OCI-M2 (cell line): ENCODE results near the gene HYI.
"Not testable (repeated sequence)": the region's sequence is repeated elsewhere in the genome, so short reads cannot be mapped to it uniquely, and the experiment has no call there.

Experiments used
- DNase-seq: peaks from one replicate; lab custom pipeline; 2025; ENCODE audit not compliant: unreplicated experiment; lab: John Stamatoyannopoulos, UW

Gene HYI

DNA sequence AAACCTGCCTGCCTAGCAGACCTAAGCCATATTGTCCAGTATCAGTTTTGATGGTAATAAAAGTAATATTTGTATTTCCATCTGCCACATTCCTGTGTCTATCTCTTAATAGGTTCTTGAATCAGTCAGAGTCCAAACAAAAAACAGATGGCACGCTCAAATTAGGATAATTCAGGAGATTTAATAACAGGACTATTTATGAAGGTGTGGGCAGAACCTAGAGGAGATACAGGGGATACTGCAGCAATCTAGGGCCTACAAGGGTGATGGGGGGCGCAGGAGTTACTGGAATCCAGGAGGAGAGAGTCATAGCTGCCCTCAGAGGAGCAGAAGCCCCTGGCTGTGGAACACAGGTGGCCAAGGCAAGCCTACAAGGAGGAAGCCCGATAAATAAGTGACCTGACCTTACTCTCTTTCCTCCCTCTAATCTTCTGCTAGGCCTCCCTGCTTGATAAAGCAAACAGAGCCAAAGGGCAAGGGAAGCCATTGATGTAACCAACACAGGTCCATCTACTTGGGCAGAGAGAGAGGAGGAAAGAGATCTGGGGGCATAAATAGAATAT is 11.9 kb upstream of the HYI start:
- no peak for DNase-seq

DNA sequence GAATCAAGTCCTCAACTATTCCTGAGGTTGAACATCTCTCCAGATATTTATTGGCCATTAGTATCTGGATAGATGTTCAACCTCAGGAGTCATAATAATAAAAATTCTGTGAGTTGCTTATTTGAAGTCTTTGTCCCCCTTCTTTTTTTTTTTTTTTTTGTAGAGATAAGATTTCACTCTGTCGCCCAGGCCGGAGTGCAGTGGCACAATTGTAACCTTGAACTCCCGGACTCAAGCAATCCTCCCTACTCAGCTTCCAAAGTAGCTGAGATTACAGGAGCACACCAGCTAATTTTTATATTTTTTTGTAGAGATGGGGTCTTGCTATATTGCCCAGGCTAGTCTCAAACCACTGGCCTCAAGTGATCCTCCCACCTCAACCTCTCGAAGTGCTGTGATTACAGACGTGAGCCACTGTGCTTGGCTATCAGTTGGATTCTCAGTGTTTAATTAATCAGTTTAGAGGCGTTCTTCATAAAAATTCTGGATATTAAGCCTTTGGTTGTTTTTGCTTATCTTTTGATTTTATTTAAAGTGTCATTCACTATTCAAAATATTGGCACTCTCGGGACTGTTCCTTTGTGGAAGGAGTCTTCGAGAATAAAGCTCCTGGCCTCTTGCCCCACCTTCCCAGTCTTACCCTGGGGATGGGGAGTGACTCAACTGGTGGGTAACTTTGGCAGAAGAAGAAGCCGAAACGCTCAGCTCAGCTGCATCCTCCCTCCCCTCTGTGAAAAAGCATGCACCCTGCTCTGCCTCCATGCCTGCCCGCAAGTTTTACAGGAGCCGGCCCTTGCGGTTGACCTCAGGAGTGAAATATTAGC is 11.2 kb upstream of the HYI start:
- no peak for DNase-seq

DNA sequence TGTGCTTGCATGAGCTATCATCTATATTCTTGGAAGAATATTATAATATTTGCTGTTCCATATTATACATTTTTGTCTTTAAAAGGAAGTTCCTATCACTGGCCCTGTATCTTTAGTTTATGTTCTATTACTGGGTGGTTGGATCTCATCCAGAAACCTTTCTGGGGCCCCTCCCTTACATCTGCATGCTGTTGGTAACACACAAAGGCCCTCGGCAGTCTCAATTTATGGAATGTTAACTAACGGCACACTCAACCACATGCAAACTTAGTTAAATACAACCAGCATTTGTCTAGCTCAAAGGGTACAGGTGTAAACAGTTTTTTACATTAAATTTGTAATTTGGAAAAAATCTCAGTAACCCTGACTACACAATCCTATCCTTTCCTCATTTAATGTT is 9.7 kb upstream of the HYI start:
- no peak for DNase-seq

DNA sequence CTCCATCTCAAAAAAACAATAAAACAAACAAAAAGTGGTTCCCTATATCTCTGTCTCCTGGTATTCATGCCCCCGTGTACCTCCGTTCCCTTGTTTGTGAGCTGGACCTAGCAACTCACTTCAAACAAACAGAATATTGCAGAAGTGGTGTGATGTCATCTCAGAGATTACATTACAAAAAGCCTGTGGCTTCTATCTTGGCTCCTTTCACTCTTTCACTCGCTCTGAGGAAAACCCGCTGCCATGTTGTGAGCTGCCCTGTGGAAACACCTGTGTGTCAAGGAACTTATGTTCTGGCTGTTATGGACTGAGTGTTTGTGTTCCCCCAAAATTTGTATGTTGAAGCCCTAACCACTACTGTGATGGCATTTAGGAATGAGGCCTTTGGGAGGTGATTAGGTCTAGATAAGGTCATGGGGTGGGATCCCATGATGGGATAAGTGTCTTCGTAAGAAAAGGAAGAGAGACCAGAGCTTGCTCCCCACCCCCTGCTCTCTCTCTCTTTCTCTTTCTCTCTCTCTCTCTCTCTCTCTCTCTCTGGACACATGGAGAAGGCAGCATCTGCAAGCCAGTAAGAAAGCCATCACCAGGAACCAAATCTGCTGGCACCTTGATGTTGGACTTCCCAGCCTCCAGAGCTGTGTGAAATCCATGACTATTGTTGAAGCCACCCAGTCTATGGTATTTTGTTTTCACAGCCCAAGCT is 7.4 kb upstream of the HYI start:
- DNase-seq = no peak

DNA sequence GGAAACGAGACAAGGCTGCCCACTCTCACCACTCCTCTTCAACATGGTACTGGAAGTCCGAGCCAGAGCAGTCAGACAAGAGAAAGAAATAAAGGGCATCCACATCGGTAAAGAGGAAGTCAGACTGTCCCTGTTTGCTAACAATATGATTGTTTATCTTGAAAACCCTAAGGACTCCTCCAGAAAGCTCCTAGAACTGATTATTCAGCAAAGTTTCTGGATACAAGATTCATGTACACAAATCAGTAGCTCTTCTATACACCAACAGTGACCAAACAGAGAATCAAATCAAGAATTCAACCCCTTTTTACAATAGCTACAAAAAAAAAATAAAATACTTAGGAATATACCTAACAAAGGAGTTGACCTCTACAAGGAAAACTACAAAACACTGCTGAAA is 4.6 kb upstream of the HYI start:
- not testable (repeated sequence) for DNase-seq

DNA sequence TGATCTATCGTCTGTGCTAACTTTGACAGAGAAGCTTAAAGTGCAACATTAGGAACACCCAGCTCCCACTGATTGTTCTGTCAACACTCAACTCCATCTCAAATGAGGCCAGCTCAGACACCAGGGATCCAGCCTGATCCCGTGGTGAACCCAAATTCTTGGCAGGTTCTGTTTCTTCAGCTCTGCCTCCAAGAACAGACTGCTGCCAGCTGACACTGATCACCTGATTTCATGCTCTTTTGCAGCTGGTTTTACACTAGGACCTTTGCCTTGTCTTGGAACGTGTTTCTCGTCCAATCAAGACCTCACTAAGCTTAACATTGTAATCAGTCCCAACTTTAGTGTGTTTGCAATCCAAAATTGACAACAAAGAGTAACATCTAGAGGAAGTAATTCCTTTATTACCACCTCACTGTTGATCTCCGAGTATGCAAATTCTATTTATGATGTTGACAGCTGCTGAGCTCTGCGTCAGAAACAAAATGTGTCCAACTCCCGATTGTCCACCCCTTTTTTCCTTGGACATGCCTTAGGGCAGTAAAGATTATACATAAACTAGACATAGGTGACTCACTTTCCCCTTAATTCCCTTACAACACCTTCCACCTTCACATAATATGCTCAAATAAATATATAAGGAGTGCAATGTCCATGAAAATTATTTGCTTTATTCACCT is 1.6 kb upstream of the HYI start:
- no peak for DNase-seq

DNA sequence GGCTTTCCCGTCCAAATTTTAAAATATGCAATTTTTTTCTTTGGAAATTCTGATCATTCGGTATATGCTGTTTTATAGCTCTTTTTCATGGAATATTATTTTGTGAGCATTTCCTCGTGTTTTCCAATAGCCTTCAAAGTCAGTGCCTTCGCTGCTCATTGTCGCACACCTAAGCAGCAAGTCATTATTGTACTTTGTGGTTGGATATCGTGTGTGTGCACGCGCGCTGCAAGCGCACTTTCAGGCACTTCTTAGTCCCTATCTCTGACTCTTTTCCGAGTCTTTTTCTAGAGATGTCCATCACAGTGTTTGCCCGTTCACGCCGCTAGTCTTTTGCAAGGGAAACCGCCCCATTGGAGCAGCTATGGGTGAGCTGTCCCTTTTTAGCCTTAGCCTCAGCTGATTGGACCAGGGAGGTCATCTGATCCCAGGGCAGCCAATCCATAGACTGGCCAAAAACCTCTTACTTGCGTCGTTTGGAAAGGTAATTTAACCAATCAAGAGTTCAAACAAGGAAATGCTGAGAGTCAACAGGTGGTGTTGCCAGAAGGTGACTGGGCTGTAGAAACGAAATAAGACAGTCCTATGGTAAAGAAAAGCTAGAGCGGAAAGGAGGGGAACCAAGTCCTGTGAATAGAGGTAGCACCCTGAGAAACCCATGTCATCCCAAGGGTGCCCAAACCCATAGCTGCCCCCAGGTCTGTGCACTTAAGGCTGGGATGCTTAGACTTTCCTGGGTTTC is 710 bp upstream of the HYI start:
- peak; percentile 42 for DNase-seq

DNA sequence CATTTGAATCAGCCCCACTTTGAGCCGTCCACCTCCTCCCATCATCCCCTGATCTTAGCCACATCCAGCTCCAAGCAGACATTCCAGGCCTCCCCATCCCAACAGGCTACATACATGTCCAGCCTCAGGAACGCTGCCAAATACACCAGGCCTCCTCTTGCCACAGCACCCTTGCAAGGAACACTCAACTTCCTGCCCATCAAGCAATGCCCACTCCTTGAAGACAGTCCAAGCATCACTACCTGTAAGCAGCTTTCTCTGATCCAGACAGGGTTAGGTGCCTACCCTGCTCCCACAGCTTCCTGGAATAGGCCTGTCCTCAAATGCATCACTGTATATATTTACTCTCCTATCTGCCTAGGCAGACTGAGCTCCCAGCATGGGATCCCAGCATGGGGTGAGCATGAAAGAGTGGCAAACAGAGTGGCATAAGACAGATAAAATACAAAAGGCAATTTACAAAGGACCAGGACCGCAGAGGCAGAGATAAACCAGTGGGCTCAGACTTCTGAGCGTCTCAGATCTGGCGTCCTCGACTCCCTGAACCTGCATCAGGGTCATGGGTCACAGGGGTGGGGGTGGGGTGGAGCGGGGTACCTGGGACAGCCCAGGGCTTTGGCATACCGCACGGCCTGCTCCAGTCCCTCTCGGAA is 816 bp downstream of the HYI start:
- DNase-seq = no peak

DNA sequence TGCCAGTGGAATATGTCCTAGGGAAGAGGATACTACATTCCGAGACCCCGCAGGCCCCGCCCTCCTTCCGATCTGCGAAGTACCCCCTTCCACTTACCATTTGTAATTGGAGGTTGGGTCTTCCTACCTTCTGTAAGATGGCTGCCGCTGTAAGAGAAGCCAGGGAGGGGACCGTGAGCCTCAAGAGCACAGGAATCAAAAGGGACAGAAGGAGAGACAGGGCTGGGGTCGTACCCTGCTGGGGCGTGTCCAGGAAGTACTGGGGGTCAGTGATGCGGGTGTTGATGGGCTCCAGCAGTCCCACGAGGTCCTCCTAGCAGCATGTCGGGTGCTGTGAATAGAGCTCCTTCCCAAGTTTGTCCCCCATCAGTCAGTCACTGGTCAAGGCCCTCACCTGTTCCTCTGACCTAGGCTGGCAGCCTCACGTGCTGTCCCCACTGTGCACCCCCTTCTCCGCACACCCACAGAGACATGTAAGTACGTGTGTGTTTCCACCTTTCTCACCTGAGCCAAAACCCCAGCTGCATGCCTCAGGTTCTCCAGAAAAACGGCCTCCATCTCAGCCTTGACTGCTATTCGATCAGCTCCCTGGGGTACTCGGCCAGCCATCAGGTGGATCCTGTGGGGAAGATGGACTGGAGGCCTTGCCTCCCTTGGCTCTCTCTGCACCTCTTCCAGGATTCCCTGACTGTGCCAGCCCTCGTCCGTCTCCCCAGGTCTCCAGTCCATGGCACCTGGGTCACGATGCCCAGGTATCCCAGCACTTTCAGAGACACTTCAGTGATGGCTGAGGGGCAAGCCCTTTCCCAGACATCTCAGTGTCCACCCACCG is 1.8 kb downstream of the HYI start:
- DNase-seq = no peak

DNA sequence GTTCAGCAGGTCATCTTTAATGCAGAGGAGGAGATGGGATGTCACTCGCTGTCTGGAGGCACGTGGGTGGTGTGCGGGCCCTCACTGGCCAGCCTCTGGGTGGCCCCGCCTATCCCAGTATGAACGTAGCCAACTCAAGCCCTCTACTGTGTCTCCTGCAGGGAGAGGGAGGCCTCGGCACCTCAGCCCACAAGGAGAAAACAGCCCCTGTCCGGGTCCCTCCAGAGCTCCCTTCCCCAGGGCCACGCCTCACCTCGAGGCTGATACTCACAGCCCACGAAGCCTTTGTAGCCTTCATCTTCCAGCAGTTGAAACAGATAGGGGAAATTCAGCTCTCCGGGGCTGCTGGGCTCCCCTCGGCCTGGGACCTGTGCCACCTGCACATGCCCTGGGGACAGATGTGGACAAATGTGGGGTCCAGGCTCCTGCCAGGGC is 2.6 kb downstream of the HYI start:
- DNase-seq = no peak

DNA sequence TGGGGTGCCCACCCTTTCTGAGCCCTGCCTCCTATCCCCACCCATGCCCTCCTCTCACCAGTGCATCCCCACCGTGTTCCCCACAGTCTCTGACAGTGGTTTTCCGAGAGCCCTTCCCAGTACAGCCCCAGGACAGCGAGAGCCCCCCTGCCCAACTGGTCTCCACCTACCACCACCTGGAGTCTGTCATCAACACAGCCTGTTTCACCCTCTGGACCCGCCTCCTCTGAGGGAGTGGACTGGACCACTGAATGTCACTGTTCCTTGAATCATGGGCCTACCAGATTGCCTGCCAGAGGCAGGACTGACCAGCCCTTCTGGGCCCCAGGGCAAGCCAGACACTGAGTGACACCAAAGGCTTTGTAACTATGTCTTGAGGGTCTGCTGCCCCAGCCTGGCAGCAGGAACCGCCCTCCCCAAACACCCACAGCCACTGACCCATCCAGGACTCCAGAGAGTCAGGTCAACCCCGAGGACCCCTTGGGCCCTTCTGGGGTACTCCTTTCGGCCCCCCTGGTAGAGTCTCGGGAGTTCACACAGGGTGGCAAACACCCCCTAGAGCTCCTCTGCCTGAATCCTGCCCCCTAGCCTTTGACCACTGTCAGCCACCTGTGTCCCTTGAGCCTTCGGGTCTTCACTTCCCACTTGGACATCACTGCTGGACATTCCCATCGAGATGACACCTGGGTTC is 3.3 kb downstream of the HYI start:
- no peak for DNase-seq

DNA sequence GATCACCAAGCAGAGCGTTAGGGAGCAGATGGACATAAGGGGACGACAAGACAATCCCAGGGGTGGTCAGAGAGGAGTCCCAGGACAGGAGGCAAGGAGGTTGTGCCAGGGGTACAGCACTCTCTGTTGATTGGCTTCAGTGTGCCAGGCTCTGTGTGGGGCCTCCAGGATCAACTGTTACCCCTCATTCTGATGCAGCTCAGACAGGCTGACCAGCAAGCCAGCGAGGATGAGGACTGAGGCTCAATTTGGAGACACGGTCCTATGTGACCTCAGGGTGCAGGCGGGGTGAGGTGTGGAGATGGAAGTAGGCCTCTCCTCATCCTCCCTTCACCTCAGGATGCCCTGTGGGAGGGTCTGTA is 4.0 kb downstream of the HYI start:
- DNase-seq = no peak

DNA sequence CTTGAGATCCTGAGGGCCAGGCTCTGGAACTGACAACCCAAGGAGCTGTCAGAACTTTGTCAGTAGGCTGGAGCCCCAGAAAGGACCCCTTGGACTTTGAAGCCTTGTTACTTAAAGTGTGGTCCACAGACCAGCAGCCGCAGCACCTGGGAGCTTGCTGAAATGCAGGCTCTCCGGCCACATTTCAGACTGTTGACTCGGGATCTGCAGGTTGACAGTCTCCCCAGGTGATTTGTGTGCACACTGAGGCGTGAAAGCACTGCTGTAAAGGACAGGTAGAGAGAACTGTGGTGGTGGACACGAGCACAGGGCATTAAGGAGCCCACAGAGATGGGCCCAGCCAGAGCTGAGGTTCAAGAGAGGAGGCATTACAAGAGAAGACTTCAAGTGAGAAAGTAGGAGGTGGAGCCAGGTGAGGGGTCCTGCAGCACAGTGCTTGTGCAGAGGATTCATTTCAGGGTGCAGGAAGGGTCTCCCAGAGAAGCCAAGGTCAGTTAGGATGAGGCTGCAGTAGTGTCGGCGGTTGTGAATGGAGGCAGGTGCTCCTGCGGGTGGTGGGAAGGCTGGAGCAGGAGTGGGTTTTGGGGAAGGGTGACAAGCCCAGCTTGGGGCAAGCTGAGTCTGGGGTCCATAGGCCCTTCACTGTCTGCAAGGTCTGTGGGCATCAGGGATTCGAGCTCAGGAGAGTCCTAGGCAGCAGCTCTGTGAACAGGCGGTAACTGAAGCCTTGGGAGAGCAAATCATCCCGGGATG is 4.6 kb downstream of the HYI start:
- no peak for DNase-seq

DNA sequence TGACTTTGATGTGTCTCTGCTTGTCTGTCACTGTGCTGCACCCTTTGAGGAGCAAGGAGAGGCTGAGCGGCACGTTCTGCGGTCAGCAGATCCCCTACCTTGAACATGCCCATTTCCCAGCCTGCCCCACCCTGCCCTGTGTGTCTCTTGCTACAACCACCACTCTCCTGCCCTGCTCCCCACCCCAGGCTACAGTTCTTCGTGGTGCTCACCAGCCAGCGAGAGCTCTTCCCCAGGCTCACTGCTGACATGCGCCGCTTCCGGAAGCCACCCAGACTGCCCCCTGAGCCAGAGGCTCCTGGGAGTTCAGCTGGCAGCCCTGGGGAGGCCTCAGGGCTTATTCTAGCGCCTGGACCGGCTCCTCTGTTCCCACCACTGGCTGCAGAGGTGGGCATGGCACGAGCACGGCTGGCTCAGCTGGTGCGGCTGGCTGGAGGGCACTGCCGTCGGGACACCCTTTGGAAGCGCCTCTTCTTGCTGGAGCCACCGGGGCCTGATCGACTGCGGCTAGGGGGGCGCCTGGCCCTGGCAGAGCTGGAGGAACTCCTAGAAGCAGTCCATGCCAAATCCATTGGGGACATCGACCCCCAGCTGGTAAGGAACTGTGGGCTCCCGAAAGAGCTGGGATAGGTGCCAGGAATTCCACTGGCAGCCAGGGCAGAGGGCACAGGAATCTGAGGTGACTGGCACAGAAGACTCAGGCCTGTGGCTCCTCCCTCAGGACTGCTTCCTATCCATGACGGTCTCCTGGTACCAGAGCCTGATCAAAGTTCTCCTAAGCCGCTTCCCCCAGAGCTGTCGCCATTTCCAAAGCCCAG is 5.6 kb downstream of the HYI start:
- no peak for DNase-seq

DNA sequence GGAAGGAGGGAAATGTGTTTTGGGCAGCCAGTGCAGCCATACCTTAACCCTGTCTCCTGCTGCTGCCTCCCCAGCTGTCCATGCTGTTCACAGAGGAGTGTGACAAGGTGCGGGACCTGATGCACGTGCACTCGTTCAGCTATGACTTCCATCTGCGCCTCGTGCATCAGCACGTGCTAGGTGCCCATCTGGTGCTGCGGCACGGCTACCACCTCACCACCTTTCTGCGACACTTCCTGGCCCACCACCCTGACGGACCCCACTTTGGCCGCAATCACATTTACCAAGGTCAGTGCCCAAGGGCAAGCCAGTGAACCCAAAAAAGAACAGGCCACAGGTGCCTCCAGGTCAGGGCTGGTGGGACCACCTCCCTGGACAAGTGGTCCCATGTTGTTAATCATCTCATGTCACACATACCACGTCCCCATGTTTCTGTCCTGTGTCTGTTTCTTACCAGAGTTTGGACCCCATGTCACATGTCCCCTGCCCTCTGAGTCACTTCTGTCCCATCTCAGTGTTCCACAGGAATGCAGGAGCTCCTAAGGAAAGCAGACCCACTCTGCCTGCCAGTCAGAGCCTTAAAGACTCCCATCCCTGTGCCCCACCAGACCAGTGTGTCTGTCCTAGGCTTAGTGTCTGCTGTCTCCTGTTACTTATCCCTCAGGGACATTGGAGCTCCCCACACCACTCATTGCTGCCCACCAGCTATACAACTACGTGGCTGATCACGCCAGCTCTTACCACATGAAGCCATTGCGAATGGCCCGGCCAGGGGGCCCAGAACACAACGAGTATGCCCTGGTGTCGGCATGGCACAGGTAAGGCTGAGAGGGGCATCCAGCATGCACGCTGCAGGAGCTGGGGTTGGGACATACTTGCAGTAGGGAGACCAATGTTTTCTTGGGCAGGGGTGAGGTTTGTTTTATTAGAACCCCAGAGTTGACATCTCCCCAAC is 6.6 kb downstream of the HYI start:
- DNase-seq = no peak

DNA sequence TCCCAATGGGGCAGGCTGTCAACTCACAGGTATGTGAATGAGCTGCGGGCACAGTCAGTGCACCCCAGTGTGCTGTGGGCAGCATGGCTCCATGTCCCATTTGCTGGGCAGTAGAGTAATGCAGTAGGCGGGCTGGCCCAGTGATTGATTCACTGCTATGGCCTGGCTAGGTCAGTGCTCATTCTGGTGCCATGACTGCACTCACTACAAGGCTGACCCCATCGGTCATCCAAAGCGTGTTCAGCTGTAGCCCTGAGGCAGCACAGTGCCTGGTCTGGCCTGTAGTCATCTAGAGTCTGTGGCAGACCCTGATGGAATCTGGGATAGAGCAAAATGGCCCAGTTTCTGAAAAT is 7.4 kb downstream of the HYI start:
- DNase-seq = no peak
